Endothelial cell of umbilical vein (primary cell): ENCODE data around the gene GTF2IRD1. TPM values are rescaled to one million over a fixed set of nuclear protein-coding genes. Genes with fewer than 3 reads are reported as not detected.

Experiments
- BruUV-seq: library from RNA; stranded (reverse); fragments of 400-500 nt; replicated peaks from 2 replicates; lab custom pipeline; 2021; lab: Mats Ljungman, UMichigan
- CTCF ChIA-PET: fragments of 300-600, 350-600 bp; sonication (Branson Sonifier 250); formaldehyde crosslinking; loops from one replicate; lab custom pipeline; 2021; ENCODE audit warnings: antibody characterized with exemption, inconsistent platforms; lab: Charles Lee
- POLR2A ChIA-PET: fragments of 300-600, 350-600 bp; sonication (Branson Sonifier 250); formaldehyde crosslinking; loops from one replicate; lab custom pipeline; 2021; ENCODE audit warnings: antibody characterized with exemption, inconsistent platforms; lab: Charles Lee
- DNase-seq: peaks from one replicate; pipeline ENCODE4 v3.0.0-alpha.2; 2011; ENCODE audit warnings: low read depth, low spot score
- FAIRE-seq: peaks from 2 replicates; lab custom pipeline; 2011; peaks lifted over from hg19 to GRCh38; lab: Jason Lieb, UNC
- H2AFZ ChIP-seq: 2 replicates; pipeline ENCODE4 v1.6.0; 2012; ENCODE audit warnings: low read depth, low read length, control low read depth, inconsistent platforms
- H3K27ac ChIP-seq: 2 replicates; pipeline ENCODE4 v1.5.1; 2011; ENCODE audit warnings: low read depth, mild to moderate bottlenecking, control low read depth, low read length, moderate library complexity; ENCODE audit not compliant: insufficient read depth
- H3K27me3 ChIP-seq, 2 experiments: 2 replicates each; pipeline versions ENCODE4 v1.6.0 to v1.6.1; 2011; ENCODE audit warnings: low read length in 2 of 2, mixed read lengths in 1 of 2; ENCODE audit not compliant: control insufficient read depth in 2 of 2, insufficient read depth in 2 of 2
- H3K36me3 ChIP-seq, 2 experiments: 2 replicates in 1 of 2; 3 replicates in 1 of 2; pipeline ENCODE4 v1.5.1; 2011; ENCODE audit warnings: low read length in 2 of 2, mild to moderate bottlenecking in 1 of 2, moderate library complexity in 1 of 2; ENCODE audit not compliant: control insufficient read depth in 2 of 2, insufficient read depth in 2 of 2; ENCODE audit errors: extremely low read depth in 1 of 2
- H3K4me1 ChIP-seq: 3 replicates; pipeline ENCODE4 v1.5.1; 2011; ENCODE audit warnings: mild to moderate bottlenecking, low read length; ENCODE audit not compliant: control insufficient read depth, insufficient read depth; ENCODE audit errors: extremely low read depth
- H3K4me2 ChIP-seq: 2 replicates; pipeline ENCODE4 v1.6.1; 2011; ENCODE audit warnings: low read length, control low read depth, mixed read lengths; ENCODE audit not compliant: insufficient read depth
- H3K4me3 ChIP-seq, 3 experiments: fragments of 200-600 bp in 1 of 3; sonication (generic), shearing (Covaris generic) in 1 of 3; replicated peaks in 1 of 3; 2 replicates each; pipeline ENCODE4 v1.5.1; 2011 to 2016; ENCODE audit warnings: control low read depth in 3 of 3, low read length in 3 of 3, mild to moderate bottlenecking in 2 of 3, inconsistent platforms in 1 of 3, low read depth in 1 of 3, moderate library complexity in 1 of 3; ENCODE audit not compliant: insufficient read depth in 1 of 3
- H3K79me2 ChIP-seq: 2 replicates; pipeline ENCODE4 v1.6.0; 2012; ENCODE audit warnings: low read length, inconsistent platforms; ENCODE audit not compliant: control insufficient read depth, insufficient read depth
- H3K9ac ChIP-seq: replicated peaks from 2 replicates; pipeline ENCODE3; 2011; ENCODE audit warnings: low read length, control low read depth; ENCODE audit not compliant: insufficient read depth; ENCODE audit errors: extremely low read depth
- H3K9me1 ChIP-seq: replicated peaks from 3 replicates; pipeline ENCODE4 v1.6.0; 2011; ENCODE audit warnings: mild to moderate bottlenecking, low read length; ENCODE audit not compliant: control insufficient read depth, insufficient read depth; ENCODE audit errors: extremely low read depth
- H3K9me3 ChIP-seq: replicated peaks from 2 replicates; pipeline ENCODE4 v1.5.1; 2012; ENCODE audit warnings: low read length, inconsistent platforms; ENCODE audit not compliant: control insufficient read depth, insufficient read depth
- H4K20me1 ChIP-seq: replicated peaks from 2 replicates; pipeline ENCODE3; 2011; ENCODE audit warnings: mild to moderate bottlenecking, low read length; ENCODE audit not compliant: control insufficient read depth, insufficient read depth; ENCODE audit errors: extremely low read depth
- CTCF ChIP-seq, 2 donors: IDR thresholded peaks; 1 replicate in 1 of 2; 2 replicates in 1 of 2; pipeline ENCODE4 v1.5.1; 2011; ENCODE audit warnings: low read length in 2 of 2, mild to moderate bottlenecking in 2 of 2, moderate library complexity in 2 of 2, control low read depth in 1 of 2, inconsistent platforms in 1 of 2, low read depth in 1 of 2; ENCODE audit not compliant: insufficient read depth in 1 of 2; ENCODE audit errors: extremely low read depth in 1 of 2
- EZH2 ChIP-seq: IDR thresholded peaks from 2 replicates; pipeline ENCODE4 v1.6.1; 2012; ENCODE audit warnings: borderline replicate concordance, low read depth, mild to moderate bottlenecking, moderate library complexity, low read length, inconsistent platforms; ENCODE audit not compliant: severe bottlenecking
- FOS ChIP-seq: IDR thresholded peaks from 2 replicates; pipeline ENCODE4 v1.6.1; 2011; ENCODE audit warnings: mild to moderate bottlenecking, low read length, moderate library complexity, borderline replicate concordance; ENCODE audit not compliant: insufficient read depth
- GATA2 ChIP-seq: IDR thresholded peaks from 2 replicates; pipeline ENCODE4 v1.7.0; 2011; ENCODE audit warnings: low read depth, mild to moderate bottlenecking, moderate library complexity, mixed read lengths, low read length; ENCODE audit not compliant: insufficient read length, insufficient read depth
- JUN ChIP-seq: IDR thresholded peaks from 2 replicates; pipeline ENCODE4 v1.6.1; 2011; ENCODE audit warnings: borderline replicate concordance, low read depth; ENCODE audit not compliant: insufficient read length, insufficient read depth
- MAX ChIP-seq: IDR thresholded peaks from 2 replicates; pipeline ENCODE4 v1.6.1; 2011; ENCODE audit not compliant: insufficient read depth, insufficient read length
- MYC ChIP-seq: IDR thresholded peaks from one replicate; pipeline ENCODE4 v1.6.1; 2011; ENCODE audit warnings: mild to moderate bottlenecking, low read depth, low read length
- POLR2A ChIP-seq: IDR thresholded peaks from 2 replicates; pipeline ENCODE4 v1.6.1; 2012; ENCODE audit warnings: low read depth, mild to moderate bottlenecking, control low read depth, low read length
- POLR2AphosphoS5 ChIP-seq: IDR thresholded peaks from 2 replicates; pipeline ENCODE4 v1.6.1; 2012; ENCODE audit warnings: low read depth, mild to moderate bottlenecking, control low read depth, low read length, moderate library complexity; ENCODE audit not compliant: insufficient read depth
- dilution Hi-C: fragments of 300-500 bp; cut with MboI; formaldehyde crosslinking; loops from one replicate; pipeline ENCODE4 v1.15.0; 2019; ENCODE audit warnings: low sequenced_read_pairs; ENCODE audit not compliant: extremely low pct_ligation_motif_present
- intact Hi-C: fragments of 100-400 bp; cut with micrococcal nuclease; formaldehyde crosslinking; loops from one replicate; pipeline ENCODE4 v1.10.0; 2022
- polyA plus RNA-seq, 4 experiments: library from polyadenylated mRNA; depleted of rRNA in 3 of 4; stranded (reverse) in 3 of 4; unstranded in 1 of 4; fragments of >200 nt; gene quantifications; 2 replicates each; pipeline versions ENCODE4 v1.2.1 to v1.2.3, GENCODE V29; 2011 to 2012; ENCODE audit warnings: missing spikeins in 1 of 4
- total RNA-seq: library from RNA; stranded (reverse); gene quantifications from 2 replicates; pipeline ENCODE4 v1.2.3, GENCODE V29; 2021

Gene GTF2IRD1
- total and polyA plus RNA-seq, 2 donors (not counting 3 experiments of a cell fraction or from before 2014, with no cell fraction given) = 14.2 to 24.2 TPM

GRCh38 chr7:74514131-74514591 is 60.5 kb downstream of the GTF2IRD1 start:
- no TSS peak for BruUV-seq
- Histone ChIP-seq H3K4me2 (no peak overlapping the region), H3K27me3 (no peaks in the 10 kb centered on the region), H3K9me1 (no peaks in the 10 kb centered on the region), H3K27ac (no peak overlapping the region), H3K9me3 (no peaks in the 10 kb centered on the region), H3K4me3 (no peak overlapping the region), H3K36me3 (peaks cover 0 to 11% of the 10 kb centered on the region in 2 experiments), H3K79me2 (no peaks in the 10 kb centered on the region), H3K4me1 (no peaks in the 10 kb centered on the region), H3K9ac (no peak overlapping the region), H4K20me1 (no peaks in the 10 kb centered on the region), H2AFZ (no peak overlapping the region)
- CTCF ChIA-PET = interaction anchor here (1.2 kb wide), 1 partner anchor 64 kb away, joined by 3 read pairs; no protein-coding TSS in a partner anchor
- dilution Hi-C loops (no loop called here), intact Hi-C loops (no loop called here)
- DNase-seq (no peak), FAIRE-seq (no peak)
- TF ChIP-seq CTCF (IDR thresholded peaks at IDR 0.05; ENCODE audit: extremely low read depth in 1 of 2, insufficient read depth in 1 of 2, low read depth in 1 of 2, low read length in 2 of 2) (no peak), MAX (no peak), POLR2AphosphoS5 (no peak), POLR2A (no peak), FOS (no peak)
- POLR2A ChIA-PET = no interaction called here

- Histone ChIP-seq H3K27me3 (no peaks in the 10 kb centered on the region), H3K27ac (no peak overlapping the region), H4K20me1 (no peaks in the 10 kb centered on the region), H3K4me3 (no peak overlapping the region), H3K36me3 (peaks cover 2 to 17% of the 10 kb centered on the region in 2 experiments), H2AFZ (no peak overlapping the region), H3K9me1 (no peaks in the 10 kb centered on the region), H3K79me2 (no peaks in the 10 kb centered on the region), H3K4me2 (no peak overlapping the region), H3K4me1 (no peaks in the 10 kb centered on the region), H3K9me3 (no peaks in the 10 kb centered on the region), H3K9ac (no peak overlapping the region)
- ChIA-PET POLR2A (no interaction called here), CTCF (interaction anchor here (1.2 kb wide), 1 partner anchor 65 kb away, joined by 3 read pairs; no protein-coding TSS in a partner anchor)
- TF ChIP-seq FOS (no peak), MYC (no peak), EZH2 (no peak), GATA2 (no peak), POLR2AphosphoS5 (no peak), CTCF (IDR thresholded peaks at IDR 0.05; ENCODE audit: extremely low read depth in 1 of 2, insufficient read depth in 1 of 2, low read depth in 1 of 2, low read length in 2 of 2) (no peak), MAX (no peak), JUN (no peak), POLR2A (no peak)
- dilution Hi-C loops = no loop called here
- BruUV-seq = no TSS peak
- DNase-seq (no peak), FAIRE-seq (no peak)
- intact Hi-C loops = no loop called here
These were observed 61.6 kb downstream of the GTF2IRD1 start for GRCh38 chr7:74515276-74515675.
